Keratinocyte (primary cell): ENCODE measurements around the gene MICAL1.

Source experiments
- CTCF ChIP-seq, 3 experiments: IDR thresholded peaks in 1 of 3; conservative IDR thresholded peaks in 1 of 3; optimal IDR thresholded peaks in 1 of 3; 2 replicates in 2 of 3; 3 replicates in 1 of 3; pipeline versions ENCODE3 to v1.5.1; 2011; ENCODE audit warnings: low read length in 3 of 3, mild to moderate bottlenecking in 3 of 3, moderate library complexity in 2 of 3, control low read depth in 1 of 3, inconsistent platforms in 1 of 3; ENCODE audit not compliant: insufficient read depth in 2 of 3; ENCODE audit errors: extremely low read depth in 1 of 3
- EZH2 ChIP-seq: IDR thresholded peaks from one replicate; pipeline ENCODE4 v1.6.1; 2012; ENCODE audit warnings: inconsistent platforms, mild to moderate bottlenecking, low read length, moderate library complexity

- no peak for TF ChIP-seq CTCF (optimal IDR thresholded peaks at IDR 0.05 in 1 of 3, IDR thresholded peaks at IDR 0.05 in 1 of 3, conservative IDR thresholded peaks at IDR 0.05 in 1 of 3; ENCODE audit: extremely low read depth in 1 of 3, insufficient read depth in 2 of 3, low read length in 3 of 3)
- TF ChIP-seq EZH2 = no peak
These were observed 23.5 kb upstream of the MICAL1 start for GRCh38 chr6:109478841-109479624.
